HG03565 (cell line): ENCODE measurements around the gene OR10A6.
A peak's percentile ranks its signal among the peaks of the same experiment; 100 is the strongest.

Source experiments
- ATAC-seq: cut with Tn5 transposase; IDR thresholded peaks from one replicate; pipeline ENCODE4 v1.9.1; 2021; ENCODE audit warnings: mild to moderate bottlenecking, moderate library complexity; ENCODE audit not compliant: unreplicated experiment

The OR10A6 gene

DNA sequence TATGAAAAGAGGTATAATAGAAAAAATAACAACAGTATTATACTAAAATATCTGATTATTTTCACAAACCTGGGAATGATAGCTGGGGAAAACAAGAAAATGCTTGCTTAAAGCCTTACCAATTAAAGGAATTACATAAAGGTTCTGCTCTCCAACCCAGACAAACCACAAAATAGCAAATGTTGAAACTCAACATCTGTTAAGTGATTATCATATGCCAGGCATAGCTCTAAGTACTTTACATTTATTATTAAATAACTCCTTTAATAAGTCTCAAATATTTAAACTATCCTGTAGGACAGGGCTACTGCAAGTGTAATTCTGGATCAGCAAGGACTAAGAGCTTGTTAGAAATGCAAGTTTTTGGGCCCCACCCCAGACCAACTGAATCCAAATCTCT, 20.1 kb downstream of the OR10A6 start:
- ATAC-seq, result no peak

DNA sequence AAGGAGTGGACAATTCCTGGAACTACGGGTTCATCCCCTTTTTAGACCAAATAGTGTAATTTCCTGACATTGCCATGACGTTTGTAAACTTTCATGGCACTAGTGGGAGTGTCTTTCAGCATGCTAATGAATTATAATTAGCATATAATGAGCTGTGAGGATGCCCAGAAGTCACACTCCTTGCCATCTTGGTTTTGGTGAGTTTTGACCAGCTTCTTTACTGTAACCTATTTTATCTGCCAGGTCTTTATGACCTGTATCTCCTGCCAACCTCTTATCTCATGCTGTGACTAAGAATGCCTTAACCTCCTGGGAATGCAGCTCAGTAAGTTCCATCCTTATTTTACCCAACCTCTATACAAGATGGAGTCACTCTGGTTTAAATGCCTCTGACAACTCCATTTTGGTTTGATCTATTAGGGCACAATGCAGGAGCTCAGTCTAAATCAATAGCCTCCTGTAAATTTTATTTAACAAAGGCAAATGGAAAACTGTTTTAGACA, 20.7 kb downstream of the OR10A6 start:
- no peak for ATAC-seq

DNA sequence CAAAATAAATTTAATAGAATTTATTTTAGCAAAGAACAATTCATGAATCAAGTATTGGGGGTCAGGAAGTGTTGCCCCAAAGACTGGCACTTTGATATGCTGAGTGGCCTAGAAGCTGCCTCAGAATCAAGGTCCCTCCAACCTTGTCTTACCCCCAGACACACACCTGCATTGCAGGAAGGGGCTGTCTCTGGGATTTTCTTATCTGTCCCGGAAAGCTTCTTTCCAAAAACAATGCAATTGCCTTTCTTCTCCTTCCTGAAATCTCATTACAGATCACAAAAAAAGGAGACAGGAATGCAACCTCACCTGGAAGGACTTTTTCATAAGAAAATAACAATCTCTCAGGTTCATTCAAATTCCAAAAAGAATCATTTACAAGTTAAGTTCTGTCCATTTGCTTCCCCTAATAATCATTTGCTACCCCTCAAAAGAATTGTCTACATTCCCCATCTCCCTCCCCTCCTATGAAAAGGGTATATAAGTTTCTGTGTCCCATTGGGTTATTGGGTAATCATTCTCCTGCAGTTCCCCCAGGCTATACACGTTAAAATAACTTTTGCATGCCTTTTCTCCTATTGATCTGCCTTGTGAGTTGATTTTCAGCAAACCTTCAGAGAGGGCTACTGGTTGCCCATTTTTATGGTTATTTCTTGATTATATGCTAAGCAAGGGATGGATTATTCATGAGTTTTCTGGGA, 21.3 kb downstream of the OR10A6 start:
- no peak for ATAC-seq

DNA sequence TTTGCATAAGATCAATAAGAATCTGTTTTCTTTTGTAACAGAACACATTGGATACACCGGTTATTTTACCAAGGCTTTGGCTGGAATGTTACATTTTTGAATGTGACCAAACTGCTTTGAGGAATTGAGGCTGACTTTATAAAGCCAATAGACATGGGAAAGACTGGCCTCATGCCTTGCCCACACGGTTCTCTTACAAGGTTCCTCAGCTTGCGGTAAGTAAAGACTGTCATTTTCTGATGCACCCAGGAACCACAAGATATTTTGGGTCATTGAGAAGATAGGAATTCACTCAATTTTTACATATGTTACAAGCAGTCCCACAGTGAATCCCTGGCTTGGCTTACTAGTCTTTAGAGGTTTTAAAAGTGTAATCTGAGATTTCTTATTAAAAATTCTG, 23.9 kb downstream of the OR10A6 start:
- no peak for ATAC-seq

GRCh38 chr11:7906481-7906880, 24.6 kb downstream of the OR10A6 start:
- ATAC-seq, result no peak

DNA sequence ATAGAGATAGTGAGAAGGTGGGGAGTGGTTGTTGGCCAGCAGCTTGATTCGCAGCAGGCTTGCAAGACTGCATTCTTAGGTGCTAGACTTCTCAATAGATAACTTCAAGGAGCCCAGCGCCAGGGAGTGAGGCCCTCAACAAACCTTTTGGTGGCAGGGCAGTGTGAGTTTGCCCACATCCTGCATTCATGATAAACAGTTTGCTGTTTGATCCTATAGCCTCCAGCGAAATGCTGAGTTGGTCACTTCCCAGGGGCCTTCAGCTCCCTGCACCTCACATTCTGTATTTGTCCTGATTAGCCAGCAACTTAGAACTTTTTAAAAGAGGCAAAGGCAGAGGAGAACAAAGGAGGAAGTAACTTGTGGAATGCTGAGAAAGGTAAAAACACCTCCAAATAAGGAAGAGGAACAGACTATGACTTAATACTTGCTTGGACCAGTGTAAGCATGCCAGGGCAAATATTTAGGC, 25.1 kb downstream of the OR10A6 start:
- ATAC-seq, result no peak

DNA sequence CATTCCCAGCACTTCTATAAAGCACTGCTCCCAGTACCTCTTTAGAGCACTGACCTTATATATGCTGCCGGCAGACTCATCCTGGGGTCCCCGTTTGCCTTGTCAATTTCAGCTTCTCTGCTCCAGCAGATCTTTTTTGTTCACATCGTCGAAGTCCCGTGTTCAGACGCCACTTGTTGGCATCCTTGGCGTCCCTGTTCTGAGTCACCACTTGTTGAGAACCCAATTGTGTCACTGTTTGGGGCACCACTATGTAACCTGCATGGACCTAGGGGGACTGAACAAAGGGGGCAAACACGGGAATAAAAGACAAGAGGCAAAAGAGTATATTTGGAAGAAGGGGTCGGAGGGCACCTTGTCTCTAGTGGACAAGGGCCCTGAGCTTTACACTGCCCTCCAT, 25.5 kb downstream of the OR10A6 start:
- no peak for ATAC-seq

- ATAC-seq, result no peak
Measured at GRCh38 chr11:7904917-7905316, 26.2 kb downstream of the OR10A6 start.

GRCh38 chr11:7903940-7904339, 27.1 kb downstream of the OR10A6 start:
- ATAC-seq, result no peak

GRCh38 chr11:7901319-7901854, 29.7 kb downstream of the OR10A6 start:
- no peak for ATAC-seq

GRCh38 chr11:7900686-7901085, 30.4 kb downstream of the OR10A6 start:
- no peak for ATAC-seq

DNA sequence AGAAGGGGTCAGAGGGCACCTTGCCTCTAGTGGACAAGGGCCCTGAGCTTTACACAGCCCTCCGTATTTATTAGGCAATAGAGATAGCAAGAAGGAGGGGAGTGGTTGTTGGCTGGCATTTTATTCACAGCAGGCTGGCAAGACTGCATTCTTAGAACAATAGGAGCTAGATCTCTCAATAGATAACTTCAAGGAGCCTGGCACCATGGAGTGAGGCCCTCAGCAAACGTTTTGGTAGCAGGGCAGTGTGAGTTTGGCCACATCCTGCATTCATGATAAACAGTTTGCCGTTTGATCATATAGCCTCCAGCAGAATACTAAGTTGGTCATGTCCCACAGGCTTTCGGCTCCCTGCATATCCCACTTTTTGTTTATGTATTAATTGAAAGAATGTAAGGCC, 31.6 kb downstream of the OR10A6 start:
- no peak for ATAC-seq

DNA sequence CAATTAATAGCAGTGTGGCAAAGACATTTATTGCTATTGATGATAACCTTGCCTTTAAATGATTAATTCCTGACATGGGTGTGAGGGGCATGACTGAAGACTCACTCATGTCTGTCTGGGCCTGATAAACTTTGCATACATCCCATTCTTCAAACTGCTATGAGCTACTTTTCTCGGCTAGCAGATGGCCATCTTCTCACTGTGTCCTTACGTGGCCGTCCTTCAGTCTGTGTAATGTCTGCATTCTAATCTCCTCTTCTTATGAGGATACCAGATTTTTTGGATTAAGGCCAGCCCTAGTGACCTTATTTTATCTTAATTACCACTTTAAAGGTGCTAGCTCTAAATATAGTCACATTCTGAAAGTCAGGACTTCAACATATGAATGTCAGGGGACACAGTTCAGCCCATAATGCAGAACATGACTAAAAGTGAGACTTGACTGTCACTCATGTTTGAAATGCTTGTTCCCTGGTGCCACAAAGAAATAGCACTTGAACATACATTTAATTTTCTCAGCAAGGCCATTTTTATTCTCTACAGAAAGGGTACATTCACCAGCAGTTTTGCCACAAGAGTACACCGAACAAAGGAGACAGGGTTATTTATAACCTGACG, 32.3 kb downstream of the OR10A6 start:
- no peak for ATAC-seq

- no peak for ATAC-seq
Measured at GRCh38 chr11:7896009-7896785, 34.9 kb downstream of the OR10A6 start.

- no peak for ATAC-seq
Measured at GRCh38 chr11:7894251-7894650, 36.8 kb downstream of the OR10A6 start.

- ATAC-seq, result no peak
Measured at GRCh38 chr11:7893796-7894195, 37.3 kb downstream of the OR10A6 start.

GRCh38 chr11:7892840-7893254, 38.2 kb downstream of the OR10A6 start:
- ATAC-seq, result peak; percentile 54

- peak; percentile 50 for ATAC-seq
Measured at GRCh38 chr11:7892059-7892699, 38.9 kb downstream of the OR10A6 start.

DNA sequence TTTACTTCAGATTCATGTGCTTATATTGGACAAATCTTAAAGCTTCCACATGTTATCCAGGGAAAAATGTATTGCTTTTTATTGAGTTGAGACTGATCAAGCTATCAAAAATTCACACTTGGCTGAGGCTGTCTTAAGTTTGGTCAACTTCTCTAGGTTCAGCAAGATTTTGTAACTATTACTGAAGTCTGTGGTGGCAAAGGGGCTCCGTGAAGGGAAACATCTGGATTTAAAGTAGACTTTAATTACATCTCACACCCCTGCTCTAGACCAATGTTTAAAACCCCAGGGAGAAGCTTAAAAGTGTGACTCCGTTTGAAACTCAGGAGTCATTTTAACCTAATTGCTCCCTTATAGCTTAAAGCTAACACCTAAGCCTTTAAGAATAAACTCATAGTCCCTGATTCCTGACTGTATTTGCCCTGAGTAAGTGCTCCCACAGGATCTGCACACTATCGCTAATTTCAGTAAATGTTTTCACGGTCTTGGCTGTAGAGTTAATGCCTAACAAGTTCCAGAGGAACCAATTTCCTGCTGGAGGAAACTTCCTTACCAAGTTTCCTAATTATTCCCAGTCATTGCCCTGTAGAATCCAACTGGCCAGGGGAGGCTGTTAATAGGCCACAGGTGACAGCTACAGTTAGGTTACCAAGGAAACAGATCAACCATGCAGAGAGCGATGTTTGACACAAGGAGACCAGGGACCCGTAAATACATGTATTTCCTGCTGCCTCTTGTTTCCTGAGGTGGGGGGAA, 40.5 kb downstream of the OR10A6 start:
- no peak for ATAC-seq

GRCh38 chr11:7889985-7890384, 41.1 kb downstream of the OR10A6 start:
- peak; percentile 46 for ATAC-seq
